Activated CD4-positive, alpha-beta T cell treated with anti-CD3 and anti-CD28 coated beads, Interleukin-2, amount 10 ng/mL, durations not matched to agents 24 days and 14 days (primary cell): ENCODE results near the gene VGF. TPM values are rescaled to one million over a fixed set of nuclear protein-coding genes. Genes with fewer than 3 reads are reported as not detected.
"Not testable (repeated sequence)": the region's sequence is repeated elsewhere in the genome, so short reads cannot be mapped to it uniquely, and the experiment has no call there.

Source experiments
- DNase-seq: peaks from one replicate; pipeline ENCODE4 v3.0.0; 2022
- H3K27ac Mint-ChIP-seq: one replicate; pipeline ENCODE4 v1.8.0; 2022; ENCODE audit warnings: mild to moderate bottlenecking, mixed read lengths
- H3K27me3 Mint-ChIP-seq: one replicate; pipeline ENCODE4 v1.8.0; 2022; ENCODE audit warnings: mixed read lengths
- H3K36me3 Mint-ChIP-seq: one replicate; pipeline ENCODE4 v1.8.0; 2022; ENCODE audit warnings: low read depth, mild to moderate bottlenecking, mixed read lengths
- H3K4me1 Mint-ChIP-seq: one replicate; pipeline ENCODE4 v1.8.0; 2021; ENCODE audit warnings: mixed read lengths
- H3K4me3 Mint-ChIP-seq: one replicate; pipeline ENCODE4 v1.8.0; 2022; ENCODE audit warnings: mild to moderate bottlenecking, moderate library complexity, mixed read lengths
- H3K9me3 Mint-ChIP-seq: one replicate; pipeline ENCODE4 v1.8.0; 2021; ENCODE audit warnings: mixed read lengths
- intact Hi-C: fragments of 100-400 bp; cut with micrococcal nuclease; formaldehyde crosslinking; loops from one replicate; pipeline ENCODE4 v1.15.1; 2023
- total RNA-seq: library from RNA; stranded (reverse); gene quantifications from 2 replicates; pipeline ENCODE4 v1.2.3, GENCODE V29; 2022

The VGF gene
- total RNA-seq, 1 donor from 2014 or later: 0.23 TPM

- DNase-seq: no peak
- H3K9me3 Mint-ChIP-seq: no peaks in the 10 kb centered on the region
- intact Hi-C loops: no loop called here
- peaks cover 28% of the 10 kb centered on the region for H3K27me3 Mint-ChIP-seq
- H3K27ac Mint-ChIP-seq: no peak overlapping the region
- no peaks in the 10 kb centered on the region for H3K36me3 Mint-ChIP-seq
- H3K4me3 Mint-ChIP-seq: no peak overlapping the region
- H3K4me1 Mint-ChIP-seq: peaks cover 6% of the 10 kb centered on the region
Measured at GRCh38 chr7:101200504-101200861, 35.1 kb upstream of the VGF start.

GRCh38 chr7:101199522-101199921 lies 34.2 kb upstream of the VGF start:
- H3K4me1 Mint-ChIP-seq, H3K9me3 Mint-ChIP-seq, H3K36me3 Mint-ChIP-seq, DNase-seq, H3K27ac Mint-ChIP-seq, H3K4me3 Mint-ChIP-seq, intact Hi-C loops: not testable (repeated sequence)
- peaks cover 31% of the 10 kb centered on the region for H3K27me3 Mint-ChIP-seq

- no peak for DNase-seq
- Mint-ChIP-seq H3K4me1 (peaks cover 2% of the 10 kb centered on the region), H3K27ac (no peak overlapping the region), H3K36me3 (no peaks in the 10 kb centered on the region), H3K4me3 (no peak overlapping the region), H3K27me3 (peaks cover 26% of the 10 kb centered on the region), H3K9me3 (no peaks in the 10 kb centered on the region)
- intact Hi-C loops: no loop called here
Measured at GRCh38 chr7:101198476-101198875, 33.1 kb upstream of the VGF start.

- no peak overlapping the region for H3K27ac Mint-ChIP-seq
- H3K4me3 Mint-ChIP-seq: no peak overlapping the region
- intact Hi-C loops: no loop called here
- H3K4me1 Mint-ChIP-seq: peaks cover 2% of the 10 kb centered on the region
- H3K27me3 Mint-ChIP-seq: peaks cover 23% of the 10 kb centered on the region
- DNase-seq: no peak
- H3K36me3 Mint-ChIP-seq: no peaks in the 10 kb centered on the region
- H3K9me3 Mint-ChIP-seq: no peaks in the 10 kb centered on the region
Measured at GRCh38 chr7:101197991-101198390, 32.6 kb upstream of the VGF start.

- H3K4me3 Mint-ChIP-seq: no peak overlapping the region
- H3K9me3 Mint-ChIP-seq: no peaks in the 10 kb centered on the region
- H3K4me1 Mint-ChIP-seq: peaks cover 3% of the 10 kb centered on the region
- H3K36me3 Mint-ChIP-seq: no peaks in the 10 kb centered on the region
- no peak overlapping the region for H3K27ac Mint-ChIP-seq
- intact Hi-C loops: no loop called here
- DNase-seq: no peak
- peaks cover 14% of the 10 kb centered on the region for H3K27me3 Mint-ChIP-seq
Measured at GRCh38 chr7:101195884-101196283, 30.5 kb upstream of the VGF start.

- H3K9me3 Mint-ChIP-seq: no peaks in the 10 kb centered on the region
- DNase-seq: no peak
- H3K4me1 Mint-ChIP-seq: peaks cover 2% of the 10 kb centered on the region
- H3K27me3 Mint-ChIP-seq: peaks cover 14% of the 10 kb centered on the region
- no peak overlapping the region for H3K4me3 Mint-ChIP-seq
- H3K27ac Mint-ChIP-seq: no peak overlapping the region
- intact Hi-C loops: no loop called here
- no peaks in the 10 kb centered on the region for H3K36me3 Mint-ChIP-seq
Measured at GRCh38 chr7:101189109-101189508, 23.7 kb upstream of the VGF start.

GRCh38 chr7:101186844-101187428 lies 21.6 kb upstream of the VGF start:
- Mint-ChIP-seq H3K4me1 (no peaks in the 10 kb centered on the region), H3K27ac (no peak overlapping the region), H3K27me3 (peaks cover 21% of the 10 kb centered on the region), H3K36me3 (no peaks in the 10 kb centered on the region), H3K4me3 (no peak overlapping the region), H3K9me3 (no peaks in the 10 kb centered on the region)
- DNase-seq: no peak
- intact Hi-C loops: no loop called here

- Mint-ChIP-seq H3K9me3 (no peaks in the 10 kb centered on the region), H3K27me3 (peaks cover 22% of the 10 kb centered on the region), H3K4me3 (no peak overlapping the region), H3K4me1 (no peaks in the 10 kb centered on the region), H3K36me3 (no peaks in the 10 kb centered on the region), H3K27ac (no peak overlapping the region)
- intact Hi-C loops: no loop called here
- DNase-seq: no peak
Measured at GRCh38 chr7:101186194-101186593, 20.8 kb upstream of the VGF start.

- no peak overlapping the region for H3K4me3 Mint-ChIP-seq
- peaks cover 4% of the 10 kb centered on the region for H3K4me1 Mint-ChIP-seq
- H3K9me3 Mint-ChIP-seq: no peaks in the 10 kb centered on the region
- no peak overlapping the region for H3K27ac Mint-ChIP-seq
- intact Hi-C loops: no loop called here
- H3K27me3 Mint-ChIP-seq: peaks cover 29% of the 10 kb centered on the region
- H3K36me3 Mint-ChIP-seq: no peaks in the 10 kb centered on the region
- DNase-seq: no peak
Measured at GRCh38 chr7:101185258-101185839, 20.0 kb upstream of the VGF start.

- H3K36me3 Mint-ChIP-seq: no peaks in the 10 kb centered on the region
- peaks cover 6% of the 10 kb centered on the region for H3K4me1 Mint-ChIP-seq
- intact Hi-C loops: no loop called here
- H3K27me3 Mint-ChIP-seq: peaks cover 64% of the 10 kb centered on the region
- no peak for DNase-seq
- H3K9me3 Mint-ChIP-seq: no peaks in the 10 kb centered on the region
- no peak within 1 kb of the TSS for H3K27ac Mint-ChIP-seq
- peak within 1 kb of the TSS; percentile 23 for H3K4me3 Mint-ChIP-seq
Measured at GRCh38 chr7:101180130-101180755, 14.9 kb upstream of the VGF start, which contains the start of gene NAT16. Gene NAT16 (minus strand): TSS chr7:101180293. CDS start chr7:101174807, 5,486 bp downstream.

GRCh38 chr7:101179713-101180112 lies 14.3 kb upstream of the VGF start:
- Mint-ChIP-seq H3K36me3 (no peaks in the 10 kb centered on the region), H3K9me3 (no peaks in the 10 kb centered on the region), H3K4me3 (no peak overlapping the region), H3K27me3 (peaks cover 65% of the 10 kb centered on the region), H3K4me1 (peaks cover 6% of the 10 kb centered on the region), H3K27ac (no peak overlapping the region)
- intact Hi-C loops: loop anchor here (10.0 kb wide), 1 partner anchor 125 kb away; no protein-coding TSS in a partner anchor
- no peak for DNase-seq

GRCh38 chr7:101179117-101179516 lies 13.7 kb upstream of the VGF start:
- H3K36me3 Mint-ChIP-seq: no peaks in the 10 kb centered on the region
- no peak overlapping the region for H3K27ac Mint-ChIP-seq
- no peaks in the 10 kb centered on the region for H3K9me3 Mint-ChIP-seq
- DNase-seq: no peak
- intact Hi-C loops: loop anchor here (10.0 kb wide), 1 partner anchor 126 kb away; no protein-coding TSS in a partner anchor
- H3K27me3 Mint-ChIP-seq: peaks cover 69% of the 10 kb centered on the region
- H3K4me3 Mint-ChIP-seq: peak overlapping the region; percentile 23
- H3K4me1 Mint-ChIP-seq: peaks cover 8% of the 10 kb centered on the region

GRCh38 chr7:101177644-101178043 lies 12.3 kb upstream of the VGF start:
- Mint-ChIP-seq H3K9me3 (no peaks in the 10 kb centered on the region), H3K27ac (no peak overlapping the region), H3K4me1 (peaks cover 13% of the 10 kb centered on the region), H3K27me3 (peaks cover 78% of the 10 kb centered on the region), H3K36me3 (no peaks in the 10 kb centered on the region), H3K4me3 (no peak overlapping the region)
- intact Hi-C loops: loop anchor here (10.0 kb wide), 1 partner anchor 127 kb away; no protein-coding TSS in a partner anchor
- no peak for DNase-seq

GRCh38 chr7:101175664-101176063 lies 10.3 kb upstream of the VGF start:
- no peak overlapping the region for H3K4me3 Mint-ChIP-seq
- H3K27ac Mint-ChIP-seq: no peak overlapping the region
- H3K4me1 Mint-ChIP-seq: peaks cover 25% of the 10 kb centered on the region
- DNase-seq: no peak
- intact Hi-C loops: loop anchor here (10.0 kb wide), 1 partner anchor 129 kb away; no protein-coding TSS in a partner anchor
- H3K27me3 Mint-ChIP-seq: peaks cover 79% of the 10 kb centered on the region
- no peaks in the 10 kb centered on the region for H3K9me3 Mint-ChIP-seq
- H3K36me3 Mint-ChIP-seq: no peaks in the 10 kb centered on the region
